Skeletal muscle cell (primary cell): ENCODE measurements around the gene KCNIP3.
A peak's percentile ranks its signal among the peaks of the same experiment; 100 is the strongest.

Source experiments
- DNase-seq: peaks from one replicate; pipeline ENCODE4 v3.0.0-alpha.2; 2010; ENCODE audit warnings: low read depth
- H3K4me3 ChIP-seq: 2 replicates; pipeline ENCODE4 v1.5.1; 2011; ENCODE audit warnings: low read depth, mild to moderate bottlenecking, control low read depth, low read length, moderate library complexity

The KCNIP3 gene

DNA sequence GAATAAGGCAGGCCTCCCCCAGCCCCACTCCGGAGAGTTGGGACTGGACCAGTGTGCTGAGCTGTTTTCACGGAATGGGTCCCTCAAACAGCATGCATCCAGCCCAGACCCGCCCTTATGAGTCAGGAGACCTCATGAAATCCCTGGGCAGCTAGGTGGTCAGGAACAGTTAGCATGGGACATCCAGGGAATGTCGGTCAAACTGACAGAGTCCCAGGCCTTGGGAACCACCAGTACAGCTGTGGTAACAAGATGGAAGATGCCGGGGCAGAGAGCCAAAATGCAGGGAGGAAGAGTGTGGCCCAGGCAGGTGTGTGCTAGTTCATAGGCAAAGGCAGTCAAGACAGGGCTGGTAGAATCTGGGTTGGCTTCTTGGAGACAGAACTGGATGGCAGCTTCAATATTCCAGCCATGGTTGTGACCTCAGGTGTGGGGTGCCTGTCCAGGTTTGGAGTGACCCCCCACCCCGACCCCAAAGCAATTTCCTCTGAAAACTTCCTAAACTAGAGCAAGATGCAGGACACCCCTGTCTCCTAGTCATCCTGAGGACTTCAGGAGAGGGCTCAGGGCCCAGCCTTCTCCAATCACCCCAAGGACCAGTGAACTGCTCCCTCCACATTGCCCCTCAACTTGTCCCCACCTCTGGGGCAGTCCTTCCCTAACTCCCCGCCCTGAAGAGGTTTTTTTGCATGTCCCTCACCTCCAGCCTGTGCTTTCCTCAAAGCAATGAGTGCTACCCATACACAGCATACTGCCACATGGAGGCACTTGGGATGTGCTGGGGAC lies 46.5 kb downstream of the KCNIP3 start:
- H3K4me3 ChIP-seq = no peak overlapping the region
- no peak for DNase-seq

- no peak overlapping the region for H3K4me3 ChIP-seq
- DNase-seq = no peak
These were observed 47.1 kb downstream of the KCNIP3 start for GRCh38 chr2:95344215-95344583.

DNA sequence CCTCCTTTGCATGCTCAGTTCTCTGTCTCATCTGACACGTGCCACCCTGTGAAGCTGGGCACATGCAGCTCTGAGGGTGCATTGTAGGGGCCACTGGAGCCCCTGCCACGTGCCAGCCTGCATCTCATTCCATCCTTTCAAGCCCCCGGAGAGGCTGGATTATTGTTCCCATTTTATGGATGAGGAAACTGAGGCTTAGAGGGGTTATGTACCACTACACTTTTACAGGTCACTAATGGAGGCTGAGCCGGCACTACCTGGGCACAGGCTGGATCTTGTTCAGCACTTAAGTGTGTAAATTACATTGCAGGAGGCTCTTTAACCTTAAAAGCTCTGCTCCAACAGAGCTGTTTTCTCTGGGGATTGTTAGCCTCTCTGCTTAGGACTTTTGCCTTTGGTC lies 47.5 kb downstream of the KCNIP3 start:
- DNase-seq = no peak
- H3K4me3 ChIP-seq = no peak overlapping the region

DNA sequence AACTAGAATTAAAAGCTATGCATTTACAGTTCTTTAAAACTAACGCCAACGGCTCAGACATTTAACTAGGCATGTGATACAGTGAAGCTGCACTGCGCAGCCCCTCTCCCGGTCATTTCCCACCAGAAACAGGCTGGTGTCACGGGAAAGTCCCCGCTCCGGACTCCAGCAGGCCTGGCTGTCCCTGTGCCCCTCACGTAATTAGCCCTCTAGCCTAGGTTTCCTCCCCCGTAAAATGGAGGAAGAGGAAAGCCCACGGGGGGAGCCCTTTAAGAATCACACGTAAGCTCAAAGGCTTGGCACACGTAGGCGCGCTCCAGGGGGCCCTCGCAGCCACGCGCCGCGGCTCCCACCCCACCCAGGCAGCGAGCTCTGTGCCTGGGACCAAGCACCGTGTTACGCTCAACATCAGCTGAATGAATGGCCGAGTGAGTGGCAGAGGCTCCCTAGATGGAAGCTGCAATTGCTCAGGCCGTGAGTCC lies 48.0 kb downstream of the KCNIP3 start:
- no peak for DNase-seq
- peak overlapping the region; percentile 73 for H3K4me3 ChIP-seq

GRCh38 chr2:95345563-95346230 lies 48.5 kb downstream of the KCNIP3 start:
- peak overlapping the region; percentile 73 for H3K4me3 ChIP-seq
- DNase-seq = peak; percentile 59

- DNase-seq = no peak
- peak overlapping the region; percentile 73 for H3K4me3 ChIP-seq
These were observed 49.1 kb downstream of the KCNIP3 start for GRCh38 chr2:95346231-95346737.

GRCh38 chr2:95346738-95347671 lies 49.9 kb downstream of the KCNIP3 start:
- no peak for DNase-seq
- H3K4me3 ChIP-seq = peak overlapping the region; percentile 46

DNA sequence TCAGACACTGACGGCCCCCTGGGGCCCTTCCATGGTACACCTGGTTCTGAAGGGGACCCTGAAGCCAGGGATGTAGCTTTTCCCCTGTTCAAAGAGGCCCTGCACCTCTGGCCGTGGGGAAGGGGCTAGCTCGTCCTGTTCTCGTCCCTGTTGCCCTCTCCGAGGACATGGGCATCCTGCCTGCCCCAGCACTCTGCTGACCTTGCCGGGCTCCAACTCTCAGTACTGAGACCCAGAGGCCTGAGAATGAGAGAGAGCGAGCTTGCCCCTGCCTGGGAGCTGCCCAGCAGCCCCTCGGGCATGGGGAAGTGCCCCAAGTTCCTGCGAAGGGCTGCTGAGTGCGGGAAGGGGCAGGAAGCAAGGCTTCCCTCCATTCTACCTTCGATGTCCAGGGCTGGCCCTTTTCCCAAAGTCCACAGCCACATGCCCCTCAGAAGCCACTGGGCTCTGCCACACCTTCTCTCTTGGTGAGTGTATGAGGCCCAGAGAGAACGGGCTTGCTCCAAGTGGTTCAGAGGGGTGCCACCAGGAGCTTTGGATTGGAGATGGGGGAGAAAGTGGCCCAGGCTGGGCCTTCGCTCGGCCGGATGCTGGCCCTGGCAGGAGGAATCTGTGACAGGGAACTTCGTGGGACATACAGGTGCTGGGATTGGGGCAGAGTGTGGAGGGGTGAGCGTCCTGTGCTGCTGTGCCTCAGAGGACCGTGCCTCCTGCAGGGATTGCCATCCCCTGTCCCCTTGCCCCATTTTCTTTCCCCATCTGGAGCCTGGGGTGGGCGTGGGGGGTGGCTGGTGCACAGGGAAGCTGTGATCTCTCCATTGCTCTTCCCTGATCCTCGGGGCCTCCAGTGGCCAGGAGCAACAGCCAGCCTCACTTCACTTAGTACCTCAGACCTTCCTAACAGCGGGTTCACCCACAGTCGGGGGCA lies 50.8 kb downstream of the KCNIP3 start:
- DNase-seq = no peak
- H3K4me3 ChIP-seq = no peak overlapping the region

GRCh38 chr2:95348609-95349567 lies 51.7 kb downstream of the KCNIP3 start:
- H3K4me3 ChIP-seq = no peak overlapping the region
- DNase-seq = no peak

DNA sequence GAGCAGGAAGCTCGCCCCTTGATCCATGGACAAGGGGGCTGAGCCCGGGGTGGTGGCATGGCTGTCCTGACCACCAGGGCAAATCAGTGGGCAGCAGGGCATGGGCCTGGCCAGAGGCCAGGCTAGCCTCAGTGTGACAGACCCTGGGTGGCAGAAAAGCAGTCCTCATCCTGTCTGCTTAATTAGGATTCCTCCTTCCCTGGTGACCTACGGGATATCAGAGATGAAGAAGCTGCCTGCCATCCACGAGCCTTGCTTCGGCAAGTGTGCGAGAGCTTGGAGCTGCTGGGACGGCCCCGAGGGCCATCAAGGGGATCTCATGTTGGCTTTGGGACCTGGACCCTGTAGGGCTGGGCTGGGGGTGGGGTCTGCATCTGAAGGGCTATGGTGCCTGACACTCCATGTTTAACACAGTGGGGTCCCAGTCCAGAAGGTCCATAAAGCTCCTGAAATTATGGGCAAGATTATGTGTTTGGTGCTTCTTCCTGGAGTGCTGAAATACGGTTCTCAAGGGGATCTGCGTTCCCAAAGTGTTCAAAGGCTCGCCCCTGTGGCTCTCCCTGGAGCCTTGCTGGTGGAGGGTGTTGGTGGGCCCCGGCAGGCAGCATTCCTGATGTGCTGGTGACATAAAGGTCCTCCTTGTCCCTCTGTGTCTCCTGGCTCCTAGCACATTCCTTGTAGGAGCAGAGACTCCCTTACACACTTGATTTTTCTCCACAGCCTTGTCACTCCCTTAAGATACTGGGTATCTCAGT lies 52.6 kb downstream of the KCNIP3 start:
- no peak for DNase-seq

GRCh38 chr2:95350368-95350767 lies 53.2 kb downstream of the KCNIP3 start:
- no peak overlapping the region for H3K4me3 ChIP-seq
- DNase-seq = no peak

More for the DNA sequence above, 52.6 kb downstream of the KCNIP3 start:
- H3K4me3 ChIP-seq = no peak overlapping the region

- no peak for DNase-seq
- no peak overlapping the region for H3K4me3 ChIP-seq
These were observed 53.8 kb downstream of the KCNIP3 start for GRCh38 chr2:95350774-95351597.

DNA sequence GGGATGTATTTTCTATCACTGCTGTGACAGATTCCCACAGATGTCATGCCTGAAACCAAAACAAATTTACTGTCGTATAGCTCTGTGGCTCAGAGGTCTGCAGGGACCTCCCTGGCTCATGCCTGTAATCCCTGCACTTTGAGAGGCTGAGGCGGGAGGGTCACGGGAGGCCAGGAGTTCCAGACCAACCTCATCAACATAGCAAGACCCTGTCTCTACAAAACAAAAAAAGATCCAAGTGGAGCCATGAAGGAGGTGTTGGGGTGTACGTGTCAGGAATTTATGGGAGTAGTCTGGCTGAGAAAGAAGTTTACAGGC lies 54.4 kb downstream of the KCNIP3 start:
- DNase-seq = no peak
- no peak overlapping the region for H3K4me3 ChIP-seq

GRCh38 chr2:95352310-95353054 lies 55.3 kb downstream of the KCNIP3 start:
- no peak for DNase-seq
- no peak overlapping the region for H3K4me3 ChIP-seq

DNA sequence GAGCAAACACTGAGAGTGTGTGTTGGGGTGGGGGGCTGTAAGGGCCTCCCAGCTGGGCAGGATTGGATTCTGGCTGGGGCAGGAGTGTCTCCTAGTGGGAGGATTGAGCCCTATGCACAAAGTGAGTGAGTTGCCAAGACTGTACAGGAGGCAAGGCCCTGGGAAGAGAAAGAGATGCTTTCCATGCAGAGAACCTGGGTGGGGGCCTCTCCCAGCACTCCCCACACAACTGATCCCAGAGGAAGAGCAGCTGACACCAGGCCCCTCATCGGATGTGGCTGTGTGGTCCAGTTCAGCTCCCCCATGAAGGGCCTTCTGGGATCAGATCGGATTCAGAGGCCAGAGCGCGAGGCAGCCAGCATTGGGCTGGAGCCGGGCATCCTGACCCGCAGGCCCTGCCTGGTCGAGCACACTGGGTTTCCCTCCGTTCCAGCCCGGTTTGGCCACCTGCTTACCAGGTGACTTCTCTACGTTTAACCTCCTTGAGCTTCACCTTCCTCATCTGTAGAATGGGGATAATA lies 56.0 kb downstream of the KCNIP3 start:
- DNase-seq = no peak

More for the DNA sequence above, 56.0 kb downstream of the KCNIP3 start:
- no peak overlapping the region for H3K4me3 ChIP-seq
